Heart left ventricle (tissue), 13 donors: ENCODE data around the gene CENPL.

Source experiments
- POLR2A ChIP-seq, 2 donors: fragments of 450-650 bp; IDR thresholded peaks; one replicate each; pipeline ENCODE4 v1.6.1; 2017; ENCODE audit warnings: antibody characterized with exemption in 2 of 2, mild to moderate bottlenecking in 2 of 2, moderate library complexity in 2 of 2
- TF ChIP-seq, protein P1 (sequence below), 12 donors: fragments of 200-600 bp; sonication (generic) in 4 of 12; IDR thresholded peaks; one replicate each; pipeline versions ENCODE4 v1.5.0 to v1.8.0; 2018 to 2022; ENCODE audit warnings: antibody characterized with exemption in 12 of 12, mild to moderate bottlenecking in 5 of 12
- donor health status: ischemic (EF 13 %, LVEDD 7.1; RV severe dilation, severe dysfunction).
- donor health status: DM: no; HTN: yes; CAD: no.
- donor health status: DM: no; HTN: no; CAD: no.
- donor health status: ischemic (EF 25% LVEDD 6.9; RV normal size, moderate dysfunction).
- donor health status: ischemic (EF 25% LVEDD 5.7; RV mildly dilated, moderate dysfunction).
- donor health status: ischemic (EF 35%, LVEDD 5.7; RV mildly dilated, moderate dysfunction).
- donor health status: nonischemic (EF 11% LVEDD 7.7; RV severe dilation, severe dysfunction).
- donor health status: DM: yes; HTN: yes; CAD: no.
- donor health status: PGD.
- donor health status: ischemic (EF 29% LVEDD 5.4; RV normal size, mild dysfunction).
- donor health status: nonischemic (EF 23%, LVEDD 6.1; RV moderate dilation, normal function).

DNA sequence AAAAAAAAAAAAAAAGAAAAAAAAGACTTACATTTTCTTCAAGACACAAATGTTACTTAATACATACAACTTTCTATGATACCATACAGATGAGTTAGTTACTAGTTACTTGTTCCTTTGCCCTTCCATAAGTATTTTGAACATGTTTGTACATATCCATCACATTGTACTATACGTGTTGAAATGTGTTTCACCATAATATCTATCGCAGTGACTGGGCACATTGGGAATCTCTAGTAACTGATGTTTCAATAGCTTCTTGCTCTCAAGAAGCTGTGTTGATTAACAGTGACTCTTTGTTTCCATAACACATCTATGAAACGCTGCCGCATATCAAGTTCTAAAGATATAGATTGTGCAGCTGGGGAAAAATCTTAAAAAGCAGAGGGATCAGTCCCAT is 67.0 kb downstream of the CENPL start:
- TF ChIP-seq, protein P1, sequence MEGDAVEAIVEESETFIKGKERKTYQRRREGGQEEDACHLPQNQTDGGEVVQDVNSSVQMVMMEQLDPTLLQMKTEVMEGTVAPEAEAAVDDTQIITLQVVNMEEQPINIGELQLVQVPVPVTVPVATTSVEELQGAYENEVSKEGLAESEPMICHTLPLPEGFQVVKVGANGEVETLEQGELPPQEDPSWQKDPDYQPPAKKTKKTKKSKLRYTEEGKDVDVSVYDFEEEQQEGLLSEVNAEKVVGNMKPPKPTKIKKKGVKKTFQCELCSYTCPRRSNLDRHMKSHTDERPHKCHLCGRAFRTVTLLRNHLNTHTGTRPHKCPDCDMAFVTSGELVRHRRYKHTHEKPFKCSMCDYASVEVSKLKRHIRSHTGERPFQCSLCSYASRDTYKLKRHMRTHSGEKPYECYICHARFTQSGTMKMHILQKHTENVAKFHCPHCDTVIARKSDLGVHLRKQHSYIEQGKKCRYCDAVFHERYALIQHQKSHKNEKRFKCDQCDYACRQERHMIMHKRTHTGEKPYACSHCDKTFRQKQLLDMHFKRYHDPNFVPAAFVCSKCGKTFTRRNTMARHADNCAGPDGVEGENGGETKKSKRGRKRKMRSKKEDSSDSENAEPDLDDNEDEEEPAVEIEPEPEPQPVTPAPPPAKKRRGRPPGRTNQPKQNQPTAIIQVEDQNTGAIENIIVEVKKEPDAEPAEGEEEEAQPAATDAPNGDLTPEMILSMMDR (IDR thresholded peaks at IDR 0.05) = no peak
- no peak for TF ChIP-seq POLR2A (IDR thresholded peaks at IDR 0.05)
